Neuronal stem cell (in vitro differentiated cells): Measurements from ENCODE around the gene CCDC12.

ENCODE experiments used
- DNase-seq: peaks from one replicate; pipeline ENCODE4 v3.0.0-alpha.2; 2013; ENCODE audit warnings: low spot score
- H2AFZ ChIP-seq: one replicate; pipeline ENCODE4 v1.6.1; 2013; ENCODE audit warnings: mild to moderate bottlenecking, low read length, inconsistent platforms
- H2AK5ac ChIP-seq: 2 replicates; pipeline ENCODE4 v1.6.1; 2013; ENCODE audit warnings: low read depth, mild to moderate bottlenecking, inconsistent platforms, low read length, moderate library complexity, mixed read lengths
- H2BK120ac ChIP-seq: 2 replicates; pipeline ENCODE4 v1.6.1; 2013; ENCODE audit warnings: low read depth, mild to moderate bottlenecking, inconsistent platforms, low read length, moderate library complexity, mixed read lengths
- H2BK12ac ChIP-seq: one replicate; pipeline ENCODE4 v1.6.1; 2013; ENCODE audit warnings: low read length, inconsistent platforms
- H2BK15ac ChIP-seq: 2 replicates; pipeline ENCODE4 v1.6.1; 2013; ENCODE audit warnings: mild to moderate bottlenecking, low read length, inconsistent platforms, mixed read lengths
- H2BK5ac ChIP-seq: one replicate; pipeline ENCODE4 v1.6.1; 2013; ENCODE audit warnings: inconsistent platforms, mild to moderate bottlenecking, low read length, moderate library complexity
- H3K14ac ChIP-seq: one replicate; pipeline ENCODE4 v1.6.1; 2013; ENCODE audit warnings: low read length, inconsistent platforms
- H3K18ac ChIP-seq: 2 replicates; pipeline ENCODE4 v1.6.1; 2013; ENCODE audit warnings: low read length, inconsistent platforms
- H3K23ac ChIP-seq: 2 replicates; pipeline ENCODE4 v1.6.1; 2013; ENCODE audit warnings: low read depth, mild to moderate bottlenecking, mixed read lengths, low read length, inconsistent platforms; ENCODE audit not compliant: poor library complexity
- H3K27ac ChIP-seq: replicated peaks from 3 replicates; pipeline ENCODE4 v1.5.1; 2013; ENCODE audit warnings: low read length, inconsistent platforms
- H3K27me3 ChIP-seq, 3 experiments: 2 replicates each; pipeline ENCODE4 v1.6.1; 2013; ENCODE audit warnings: low read length in 3 of 3, mild to moderate bottlenecking in 2 of 3, inconsistent platforms in 1 of 3, low read depth in 1 of 3, mixed read lengths in 1 of 3, moderate library complexity in 1 of 3; ENCODE audit not compliant: control insufficient read depth in 3 of 3, insufficient read depth in 3 of 3
- H3K36me3 ChIP-seq, 2 donors: replicated peaks in 1 of 2; 2 replicates each; pipeline ENCODE4 v1.6.1; 2013; ENCODE audit warnings: low read length in 2 of 2; ENCODE audit not compliant: control insufficient read depth in 2 of 2, insufficient read depth in 2 of 2
- H3K4ac ChIP-seq: 2 replicates; pipeline ENCODE4 v1.6.1; 2013; ENCODE audit warnings: inconsistent platforms, mild to moderate bottlenecking, low read length, moderate library complexity
- H3K4me1 ChIP-seq, 2 donors: 1 replicate in 1 of 2; 2 replicates in 1 of 2; pipeline ENCODE4 v1.6.1; 2013; ENCODE audit warnings: low read length in 2 of 2, low read depth in 1 of 2; ENCODE audit not compliant: control insufficient read depth in 2 of 2, insufficient read depth in 1 of 2
- H3K4me2 ChIP-seq: one replicate; pipeline ENCODE4 v1.6.1; 2013; ENCODE audit warnings: mild to moderate bottlenecking, low read length, inconsistent platforms; ENCODE audit not compliant: insufficient read depth, poor library complexity, severe bottlenecking
- H3K4me3 ChIP-seq, 2 donors: 2 replicates each; pipeline ENCODE4 v1.5.1; 2013; ENCODE audit warnings: low read length in 2 of 2, mild to moderate bottlenecking in 2 of 2, inconsistent platforms in 1 of 2, moderate library complexity in 1 of 2
- H3K79me1 ChIP-seq: one replicate; pipeline ENCODE4 v1.6.1; 2013; ENCODE audit warnings: low read depth, mild to moderate bottlenecking, inconsistent platforms, low read length, moderate library complexity
- H3K9ac ChIP-seq: one replicate; pipeline ENCODE4 v1.6.1; 2013; ENCODE audit warnings: mild to moderate bottlenecking, low read depth, low read length, inconsistent platforms; ENCODE audit not compliant: poor library complexity
- H3K9me3 ChIP-seq, 2 donors: replicated peaks in 1 of 2; 2 replicates each; pipeline versions ENCODE3 to v1.6.1; 2013; ENCODE audit warnings: low read length in 2 of 2, mild to moderate bottlenecking in 2 of 2, inconsistent platforms in 1 of 2, low read depth in 1 of 2, mixed read lengths in 1 of 2, moderate library complexity in 1 of 2; ENCODE audit not compliant: control insufficient read depth in 2 of 2, insufficient read depth in 1 of 2
- H4K8ac ChIP-seq: one replicate; pipeline ENCODE4 v1.6.1; 2013; ENCODE audit warnings: low read depth, mild to moderate bottlenecking, inconsistent platforms, low read length, moderate library complexity
- H4K91ac ChIP-seq: one replicate; pipeline ENCODE4 v1.6.1; 2013; ENCODE audit warnings: low read length, low read depth, mild to moderate bottlenecking, inconsistent platforms; ENCODE audit not compliant: poor library complexity
- WGBS, 2 donors: extraction: QIAGEN DNeasy Blood & Tissue Kit; methylation state at CpG; one replicate each; pipeline ENCODE4 v1.1.7; 2013; ENCODE audit warnings: missing lambda C conversion rate in 2 of 2, mixed read lengths in 1 of 2; ENCODE audit not compliant: insufficient read length in 2 of 2, insufficient replicate concordance in 1 of 2; ENCODE audit errors: extremely low coverage in 2 of 2; 5-methylcytosine and 5-hydroxymethylcytosine counted together

CCDC12 gene

DNA sequence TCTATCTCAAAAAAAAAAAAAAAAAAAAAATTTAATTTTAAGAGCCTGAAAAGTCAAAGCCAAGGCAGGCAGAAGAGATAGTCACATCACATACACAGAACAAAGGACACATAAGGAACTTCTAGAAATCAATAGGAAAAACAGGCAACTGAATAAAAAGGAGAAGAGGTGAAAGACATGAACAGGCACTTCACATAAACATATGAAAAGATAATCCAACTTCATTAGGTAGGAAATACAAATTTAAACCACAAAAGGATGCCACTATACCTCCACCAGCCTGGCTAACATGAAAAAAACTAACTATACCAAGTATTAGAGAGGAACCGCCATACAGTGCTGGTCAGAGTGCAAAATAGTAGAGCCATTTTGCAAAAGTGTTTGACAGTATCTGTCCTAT, 14.1 kb downstream of the CCDC12 start:
- H4K91ac ChIP-seq, result no peak overlapping the region

DNA sequence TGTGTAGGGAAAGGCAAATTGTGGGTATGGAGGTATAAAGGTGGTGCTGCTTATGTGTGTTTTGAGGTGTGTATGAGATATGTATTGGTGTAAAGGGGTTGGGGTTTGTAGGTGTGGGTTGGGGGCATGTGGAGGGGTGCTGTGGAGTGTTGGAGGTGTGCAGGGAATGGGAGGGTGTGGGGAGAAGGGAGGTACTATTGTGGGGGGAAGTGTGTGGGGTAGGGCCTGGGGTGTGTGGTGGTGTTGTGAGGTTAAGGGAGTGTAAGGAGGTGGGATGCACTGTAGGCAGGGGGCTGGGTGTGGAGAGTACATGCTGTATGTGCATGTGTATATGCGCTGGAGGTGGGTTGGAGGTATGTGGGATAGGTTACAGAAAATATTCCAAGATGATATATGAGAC, 15.7 kb downstream of the CCDC12 start:
- H2BK12ac ChIP-seq, result no peak overlapping the region
- H2BK5ac ChIP-seq, result no peak overlapping the region
- H2AFZ ChIP-seq, result no peak overlapping the region
- peaks cover 13 to 20% of the 10 kb centered on the region in 2 donors for H3K4me1 ChIP-seq
- no peak overlapping the region for H3K23ac ChIP-seq
- H3K27ac ChIP-seq, result peak overlapping the region; percentile 18
- H2BK120ac ChIP-seq, result no peak overlapping the region
- H4K91ac ChIP-seq, result no peak overlapping the region
- no peaks in the 10 kb centered on the region for H3K27me3 ChIP-seq
- WGBS, 2 donors, result no CpG with 5 or more reads among the region's 1 CpG
- no peak overlapping the region for H3K18ac ChIP-seq
- peaks cover 4 to 10% of the 10 kb centered on the region in 2 donors for H3K9me3 ChIP-seq
- no peak overlapping the region for H3K4me2 ChIP-seq
- H3K79me1 ChIP-seq, result peaks cover 5% of the 10 kb centered on the region
- no peak overlapping the region for H3K4ac ChIP-seq
- no peak overlapping the region for H4K8ac ChIP-seq
- no peak overlapping the region for H2AK5ac ChIP-seq
- no peak for DNase-seq
- H3K9ac ChIP-seq, result no peak overlapping the region
- H3K36me3 ChIP-seq, result peaks cover 7 to 33% of the 10 kb centered on the region in 2 donors
- H2BK15ac ChIP-seq, result no peak overlapping the region
- H3K14ac ChIP-seq, result no peak overlapping the region
- no peak overlapping the region for H3K4me3 ChIP-seq

More for the DNA sequence above, 14.1 kb downstream of the CCDC12 start:
- Histone ChIP-seq H2BK15ac (no peak overlapping the region), H3K9ac (no peak overlapping the region), H3K4me3 (no peak overlapping the region), H3K4me1 (peaks cover 13 to 20% of the 10 kb centered on the region in 2 donors), H4K8ac (no peak overlapping the region), H3K14ac (no peak overlapping the region), H2BK12ac (no peak overlapping the region), H3K4me2 (no peak overlapping the region), H3K18ac (no peak overlapping the region), H3K79me1 (peaks cover 10% of the 10 kb centered on the region), H2BK5ac (no peak overlapping the region), H2AFZ (no peak overlapping the region), H3K36me3 (peaks cover 8 to 47% of the 10 kb centered on the region in 2 donors), H2BK120ac (no peak overlapping the region), H3K9me3 (peaks cover 4 to 10% of the 10 kb centered on the region in 2 donors), H3K23ac (no peak overlapping the region), H3K27me3 (no peaks in the 10 kb centered on the region), H2AK5ac (no peak overlapping the region), H3K27ac (no peak overlapping the region), H3K4ac (no peak overlapping the region)
- no peak for DNase-seq
- no CpG with 5 or more reads among the region's 1 CpG for WGBS, 2 donors

DNA sequence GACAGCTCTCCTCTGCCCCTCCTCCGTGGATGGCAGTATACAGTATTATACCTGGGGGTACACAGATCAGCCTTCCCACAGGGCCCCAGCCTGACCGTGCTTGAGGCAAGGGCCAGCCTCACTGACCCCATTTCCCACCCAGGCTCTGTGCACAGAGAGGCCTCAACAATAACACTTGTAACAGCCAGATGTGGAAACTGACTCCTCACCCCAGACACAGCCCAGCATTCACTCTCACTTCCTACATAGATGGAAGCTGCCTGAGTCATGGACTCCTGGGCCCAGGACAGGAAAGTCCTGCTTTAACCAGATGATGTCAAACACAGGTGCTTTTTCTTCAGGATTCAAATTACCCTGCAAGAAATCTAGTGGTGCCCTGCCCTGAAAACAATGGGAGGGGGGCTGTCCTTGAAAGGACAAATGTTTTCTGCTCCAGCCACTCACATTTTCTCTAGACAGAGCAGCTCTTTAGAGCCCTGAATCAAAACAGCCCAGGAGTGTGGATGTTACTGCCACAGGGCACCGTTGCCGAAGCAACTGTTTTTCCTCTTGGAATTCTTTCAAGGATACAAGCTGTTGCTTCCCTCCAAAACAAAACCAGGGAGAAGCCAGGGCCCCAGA, 16.4 kb downstream of the CCDC12 start:
- H3K36me3 ChIP-seq, result peaks cover 3 to 27% of the 10 kb centered on the region in 2 donors
- H3K9ac ChIP-seq, result no peak overlapping the region
- no peak overlapping the region for H4K91ac ChIP-seq
- H3K23ac ChIP-seq, result peak overlapping the region; percentile 56
- H3K4ac ChIP-seq, result no peak overlapping the region
- no peak for DNase-seq
- peak overlapping the region; percentile 32 for H3K14ac ChIP-seq
- no peak overlapping the region for H2AFZ ChIP-seq
- H3K4me1 ChIP-seq, result peaks cover 13 to 17% of the 10 kb centered on the region in 2 donors
- no peak overlapping the region for H4K8ac ChIP-seq
- H3K4me3 ChIP-seq, result no peak overlapping the region
- no CpG with 5 or more reads among the region's 4 CpGs for WGBS, 2 donors
- H2AK5ac ChIP-seq, result no peak overlapping the region
- H3K27me3 ChIP-seq, result no peaks in the 10 kb centered on the region
- H3K9me3 ChIP-seq, result peaks cover 3 to 10% of the 10 kb centered on the region in 2 donors
- H2BK5ac ChIP-seq, result no peak overlapping the region
- no peak overlapping the region for H2BK12ac ChIP-seq
- no peak overlapping the region for H3K18ac ChIP-seq
- peaks cover 5% of the 10 kb centered on the region for H3K79me1 ChIP-seq
- H2BK15ac ChIP-seq, result no peak overlapping the region
- H2BK120ac ChIP-seq, result no peak overlapping the region
- H3K27ac ChIP-seq, result peak overlapping the region; percentile 18
- H3K4me2 ChIP-seq, result no peak overlapping the region

DNA sequence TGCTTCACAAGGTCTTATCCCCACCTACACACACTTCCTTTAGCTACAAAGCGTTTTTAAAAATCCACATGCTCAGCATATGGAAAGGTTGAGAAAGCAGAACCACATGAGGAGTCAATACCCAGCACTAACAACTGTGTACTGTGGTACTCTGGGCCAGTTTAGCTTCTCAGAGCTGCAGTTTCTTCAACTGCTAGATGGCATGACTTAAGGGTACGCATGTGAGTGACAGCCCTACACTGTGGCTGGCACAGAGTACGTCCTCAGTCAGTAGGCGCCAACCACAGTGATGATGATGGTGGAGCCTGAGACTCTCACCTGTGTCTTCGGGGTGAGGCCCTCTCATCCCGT, 17.4 kb downstream of the CCDC12 start:
- H2BK5ac ChIP-seq, result no peak overlapping the region

More for the DNA sequence above, 17.4 kb downstream of the CCDC12 start:
- Histone ChIP-seq H3K27ac (no peak overlapping the region), H3K14ac (no peak overlapping the region), H2BK12ac (no peak overlapping the region), H3K18ac (no peak overlapping the region), H2BK120ac (no peak overlapping the region), H3K27me3 (no peaks in the 10 kb centered on the region), H3K4me3 (no peak overlapping the region), H3K9me3 (peaks cover 2 to 10% of the 10 kb centered on the region in 2 donors), H2AFZ (no peak overlapping the region), H3K4me2 (no peak overlapping the region), H2AK5ac (no peak overlapping the region), H3K9ac (no peak overlapping the region), H3K79me1 (peaks cover 3% of the 10 kb centered on the region), H4K8ac (no peak overlapping the region), H2BK15ac (no peak overlapping the region), H4K91ac (no peak overlapping the region), H3K36me3 (peaks cover 2 to 23% of the 10 kb centered on the region in 2 donors), H3K23ac (no peak overlapping the region), H3K4ac (no peak overlapping the region), H3K4me1 (peaks cover 13 to 18% of the 10 kb centered on the region in 2 donors)
- no peak for DNase-seq
- WGBS, 2 donors, result no CpG with 5 or more reads among the region's 6 CpGs
